Breast epithelium (tissue), 4 donors: ENCODE measurements around the gene IQGAP2. TPM values are rescaled to one million over a fixed set of nuclear protein-coding genes. Genes with fewer than 3 reads are reported as not detected.

Experiments
- DNase-seq, 2 donors: peaks; one replicate each; pipeline ENCODE4 v3.0.0-alpha.2; 2019; ENCODE audit warnings: low spot score in 2 of 2
- H3K27ac ChIP-seq, 2 donors: fragments of 200-600 bp; sonication (generic) in 1 of 2; one replicate each; pipeline ENCODE4 v1.5.1; 2016 to 2019; ENCODE audit warnings: mild to moderate bottlenecking in 1 of 2
- H3K27me3 ChIP-seq, 2 donors: fragments of 200-600 bp; sonication (generic) in 1 of 2; one replicate each; pipeline versions ENCODE4 v1.5.1 to v1.6.0; 2017 to 2019; ENCODE audit warnings: control low read depth in 1 of 2, mild to moderate bottlenecking in 1 of 2
- H3K36me3 ChIP-seq: fragments of 200-600 bp; one replicate; pipeline ENCODE4 v1.5.1; 2019
- H3K4me1 ChIP-seq, 2 donors: fragments of 200-600 bp; sonication (generic); one replicate each; pipeline ENCODE4 v1.5.1; 2016 to 2019; ENCODE audit warnings: control low read depth in 1 of 2
- H3K4me3 ChIP-seq, 3 donors: fragments of 200-600 bp; sonication (generic); 1 replicate in 2 of 3; 2 replicates in 1 of 3; pipeline ENCODE4 v1.5.1; 2016 to 2019; ENCODE audit warnings: mild to moderate bottlenecking in 3 of 3, moderate library complexity in 2 of 3
- H3K9me3 ChIP-seq, 2 donors: fragments of 200-600 bp; sonication (generic) in 1 of 2; one replicate each; pipeline ENCODE4 v1.5.1; 2016 to 2019; ENCODE audit warnings: control low read depth in 1 of 2
- CTCF ChIP-seq, 3 donors: fragments of 450-650 bp; IDR thresholded peaks; one replicate each; pipeline ENCODE4 v1.5.1; 2016 to 2017; ENCODE audit warnings: antibody characterized with exemption in 3 of 3, mild to moderate bottlenecking in 3 of 3, moderate library complexity in 3 of 3
- POLR2A ChIP-seq: fragments of 450-650 bp; IDR thresholded peaks from one replicate; pipeline ENCODE4 v1.6.1; 2016; ENCODE audit warnings: antibody characterized with exemption, mild to moderate bottlenecking, moderate library complexity
- POLR2AphosphoS5 ChIP-seq, 3 donors: sonication (generic); formaldehyde crosslinking; IDR thresholded peaks; one replicate each; pipeline ENCODE4 v1.6.1; 2017; ENCODE audit warnings: antibody characterized with exemption in 3 of 3
- intact Hi-C: fragments of 100-400 bp; cut with DNase I; formaldehyde crosslinking; loops from one replicate; pipeline ENCODE4 v1.15.1; 2023; ENCODE audit warnings: low total_unique reads
- total RNA-seq, 3 donors: library from RNA; depleted of rRNA; stranded (reverse); fragments of >200 nt; gene quantifications; one replicate each; pipeline ENCODE4 v1.1.0, GENCODE V29; 2016

The IQGAP2 gene
- total RNA-seq, 3 donors from 2014 or later = 31.7 to 70.2 (median 44.6) TPM

GRCh38 chr5:76477061-76477460 is 74.0 kb downstream of the IQGAP2 start:
- H3K4me1 ChIP-seq = no peaks in the 10 kb centered on the region
- TF ChIP-seq CTCF (IDR thresholded peaks at IDR 0.05) (no peak), POLR2A (no peak), POLR2AphosphoS5 (IDR thresholded peaks at IDR 0.05) (no peak)
- no peak overlapping the region for H3K4me3 ChIP-seq
- intact Hi-C loops = no loop called here
- H3K36me3 ChIP-seq = no peaks in the 10 kb centered on the region
- no peaks in the 10 kb centered on the region for H3K9me3 ChIP-seq
- no peak overlapping the region for H3K27ac ChIP-seq
- no peak for DNase-seq
- H3K27me3 ChIP-seq = no peaks in the 10 kb centered on the region

GRCh38 chr5:76477571-76477970 is 74.5 kb downstream of the IQGAP2 start:
- no peaks in the 10 kb centered on the region for H3K36me3 ChIP-seq
- TF ChIP-seq POLR2A (no peak), CTCF (IDR thresholded peaks at IDR 0.05) (no peak), POLR2AphosphoS5 (IDR thresholded peaks at IDR 0.05) (no peak)
- H3K4me1 ChIP-seq = no peaks in the 10 kb centered on the region
- DNase-seq = no peak
- no peak overlapping the region for H3K27ac ChIP-seq
- no peaks in the 10 kb centered on the region for H3K9me3 ChIP-seq
- no peak overlapping the region for H3K4me3 ChIP-seq
- no peaks in the 10 kb centered on the region for H3K27me3 ChIP-seq
- intact Hi-C loops = no loop called here

- H3K9me3 ChIP-seq = no peaks in the 10 kb centered on the region
- H3K36me3 ChIP-seq = no peaks in the 10 kb centered on the region
- intact Hi-C loops = no loop called here
- H3K4me3 ChIP-seq = no peak overlapping the region
- DNase-seq = no peak
- no peaks in the 10 kb centered on the region for H3K27me3 ChIP-seq
- no peak for TF ChIP-seq POLR2A
- TF ChIP-seq POLR2AphosphoS5 (IDR thresholded peaks at IDR 0.05) = no peak
- TF ChIP-seq CTCF (IDR thresholded peaks at IDR 0.05) = no peak
- no peaks in the 10 kb centered on the region for H3K4me1 ChIP-seq
- H3K27ac ChIP-seq = no peak overlapping the region
Measured at GRCh38 chr5:76479281-76479680, 76.2 kb downstream of the IQGAP2 start.

- no peaks in the 10 kb centered on the region for H3K4me1 ChIP-seq
- intact Hi-C loops = no loop called here
- H3K27me3 ChIP-seq = no peaks in the 10 kb centered on the region
- DNase-seq = no peak
- H3K27ac ChIP-seq = no peak overlapping the region
- TF ChIP-seq POLR2A (no peak), POLR2AphosphoS5 (IDR thresholded peaks at IDR 0.05) (no peak), CTCF (IDR thresholded peaks at IDR 0.05) (no peak)
- H3K9me3 ChIP-seq = no peaks in the 10 kb centered on the region
- no peak overlapping the region for H3K4me3 ChIP-seq
- H3K36me3 ChIP-seq = no peaks in the 10 kb centered on the region
Measured at GRCh38 chr5:76479973-76480667, 77.0 kb downstream of the IQGAP2 start.

GRCh38 chr5:76482984-76483383 is 79.9 kb downstream of the IQGAP2 start:
- TF ChIP-seq POLR2A = no peak
- no peak for TF ChIP-seq POLR2AphosphoS5 (IDR thresholded peaks at IDR 0.05)
- TF ChIP-seq CTCF (IDR thresholded peaks at IDR 0.05) = no peak
- Histone ChIP-seq H3K27me3 (no peaks in the 10 kb centered on the region), H3K27ac (no peak overlapping the region), H3K4me3 (no peak overlapping the region), H3K36me3 (no peaks in the 10 kb centered on the region), H3K9me3 (no peaks in the 10 kb centered on the region), H3K4me1 (no peaks in the 10 kb centered on the region)
- intact Hi-C loops = no loop called here
- DNase-seq = no peak
